Upper lobe of left lung (tissue), 4 donors: ENCODE results near the gene AMDHD1.

Source experiments
- CTCF ChIP-seq, 6 experiments: fragments of 450-650 bp in 4 of 6; fragments of 200-600 bp in 2 of 6; sonication (generic) in 2 of 6; IDR thresholded peaks; one replicate each; pipeline ENCODE4 v1.5.1; 2016 to 2019; ENCODE audit warnings: antibody characterized with exemption in 6 of 6
- POLR2A ChIP-seq, 4 donors: fragments of 450-650 bp; IDR thresholded peaks; one replicate each; pipeline ENCODE4 v1.5.1; 2016 to 2017; ENCODE audit warnings: antibody characterized with exemption in 4 of 4, mild to moderate bottlenecking in 2 of 4
- POLR2AphosphoS5 ChIP-seq, 2 donors: sonication (generic); formaldehyde crosslinking; IDR thresholded peaks; one replicate each; pipeline ENCODE4 v1.5.1; 2017; ENCODE audit warnings: antibody characterized with exemption in 2 of 2

GRCh38 chr12:95977764-95978305, 34.7 kb downstream of the AMDHD1 start:
- TF ChIP-seq CTCF (IDR thresholded peaks at IDR 0.05): no peak
- no peak for TF ChIP-seq POLR2AphosphoS5 (IDR thresholded peaks at IDR 0.05)
- no peak for TF ChIP-seq POLR2A (IDR thresholded peaks at IDR 0.05)
